Amniotic stem cell (primary cell): ENCODE results near the gene ZNF442.
"Not testable (repeated sequence)": the region's sequence is repeated elsewhere in the genome, so short reads cannot be mapped to it uniquely, and the experiment has no call there.

Experiments used
- DNase-seq: peaks from one replicate; lab custom pipeline; 2025; lab: John Stamatoyannopoulos, UW

The ZNF442 gene

GRCh38 chr19:12365236-12366162 lies at the start of gene ZNF442:
Gene ZNF442 (minus strand): TSS chr19:12365683. CDS start chr19:12363631, 2,052 bp downstream.
- DNase-seq = peak; percentile 94

GRCh38 chr19:12411893-12412292 lies 46.4 kb upstream of the ZNF442 start:
- DNase-seq = no peak

- DNase-seq = peak; percentile 90
These were observed 35.4 kb upstream of the ZNF442 start, which contains the start of gene ZNF799 for GRCh38 chr19:12400633-12401502. Gene ZNF799 (minus strand): TSS chr19:12401271. CDS start chr19:12401070, 201 bp downstream.

DNA sequence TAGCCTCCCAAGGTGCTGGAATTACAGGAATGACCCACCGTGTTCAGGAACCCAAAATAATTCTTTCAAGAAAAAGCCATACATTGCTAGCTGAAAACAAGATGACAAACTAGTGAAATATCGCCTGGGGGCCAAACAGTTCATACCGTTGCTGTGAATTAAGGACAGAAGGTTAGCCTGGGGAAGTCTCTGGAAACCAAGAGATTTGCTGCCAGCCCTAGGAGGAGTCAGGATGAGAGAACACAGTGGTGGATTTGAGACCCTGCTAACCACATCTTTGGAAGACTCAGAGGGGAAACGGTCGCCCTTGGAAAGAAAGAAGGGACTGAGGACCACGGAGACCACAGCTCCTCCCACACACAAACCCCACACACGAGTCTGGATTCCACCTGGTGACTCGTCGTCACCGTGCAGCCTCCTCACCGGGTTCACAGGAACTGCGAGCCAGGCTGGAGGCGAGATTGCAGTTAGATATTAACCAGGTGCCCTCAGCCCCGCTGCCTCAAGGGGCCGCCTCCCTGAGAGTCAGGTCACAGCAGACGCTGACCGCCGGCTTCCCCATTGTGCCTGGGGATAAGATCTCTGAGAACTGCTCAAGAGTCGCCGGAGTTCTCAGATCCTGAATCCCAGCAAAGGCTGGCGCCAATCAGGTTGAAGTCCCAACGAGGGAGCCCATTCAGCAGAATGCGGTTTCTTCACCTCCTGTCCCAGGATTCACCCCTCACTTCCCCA lies 34.6 kb upstream of the ZNF442 start:
- DNase-seq = not testable (repeated sequence)

DNA sequence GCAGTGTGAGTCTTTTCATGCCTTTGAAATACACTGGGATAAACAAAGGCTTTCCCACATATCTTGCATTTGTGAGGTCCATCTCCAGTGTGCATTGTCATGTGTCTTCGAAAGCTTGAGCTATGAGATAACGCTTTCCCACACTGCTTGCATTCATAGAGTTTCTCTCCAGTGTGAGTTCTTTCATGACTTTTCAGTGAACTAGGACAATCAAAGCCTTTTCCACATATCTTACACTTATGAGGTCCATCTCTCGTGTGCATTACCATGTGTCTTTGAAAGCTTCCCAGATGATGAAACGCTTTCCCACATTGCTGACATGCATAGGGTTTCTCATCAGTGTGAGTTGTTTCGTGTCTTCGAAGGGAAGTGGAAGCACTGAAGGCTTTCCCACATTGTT lies 25.7 kb upstream of the ZNF442 start:
- DNase-seq = not testable (repeated sequence)

- DNase-seq = not testable (repeated sequence)
These were observed 20.9 kb upstream of the ZNF442 start for GRCh38 chr19:12386365-12386764.

- no peak for DNase-seq
These were observed 14.9 kb upstream of the ZNF442 start for GRCh38 chr19:12380444-12380737.

- DNase-seq = no peak
These were observed 14.4 kb upstream of the ZNF442 start for GRCh38 chr19:12379732-12380443.

GRCh38 chr19:12374026-12374425 lies 8.5 kb upstream of the ZNF442 start:
- no peak for DNase-seq

DNA sequence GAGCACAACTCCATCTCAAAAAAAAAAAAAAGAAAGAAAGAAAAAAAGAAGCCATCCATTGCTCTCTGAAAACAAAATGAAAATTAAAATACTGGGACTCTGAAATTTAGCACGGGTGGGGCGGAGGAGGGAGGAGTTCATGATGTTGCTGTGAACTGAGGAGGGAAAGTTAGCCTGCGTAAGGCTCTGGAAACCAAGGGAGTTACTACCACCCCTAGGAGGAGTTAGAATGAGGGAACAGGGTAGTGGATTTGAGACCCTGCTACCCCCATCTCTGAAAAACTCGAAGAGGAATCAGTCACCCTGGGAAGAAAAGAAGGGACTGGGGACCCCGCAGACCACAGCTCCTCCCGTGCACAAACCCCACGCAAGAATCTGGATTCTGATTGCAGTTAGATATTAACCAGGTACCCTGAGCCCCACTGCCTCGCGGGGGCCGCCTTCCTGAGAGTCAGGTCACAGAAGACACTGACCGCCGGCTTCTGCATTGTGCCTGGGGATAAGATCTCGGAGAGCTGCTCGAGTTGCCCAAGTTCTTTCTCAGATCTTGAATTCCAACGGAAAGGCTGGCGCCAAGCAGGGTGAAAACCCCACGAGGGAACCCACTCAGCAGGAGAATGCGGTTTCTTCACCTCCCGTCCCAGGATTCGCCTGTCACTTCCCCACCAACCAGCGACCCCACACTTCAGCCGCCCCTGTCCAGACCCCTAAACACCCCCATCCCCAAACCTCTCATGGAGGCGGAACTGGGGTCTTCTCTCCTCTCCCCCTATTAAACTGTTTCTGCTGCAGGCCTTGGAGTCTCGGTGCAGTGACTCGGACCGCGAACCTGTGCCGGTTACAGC lies 870 bp downstream of the ZNF442 start:
- DNase-seq = peak; percentile 12

- not testable (repeated sequence) for DNase-seq
These were observed 3.2 kb downstream of the ZNF442 start for GRCh38 chr19:12362236-12362635.

- DNase-seq = no peak
These were observed 12.1 kb downstream of the ZNF442 start for GRCh38 chr19:12353375-12353774.

- no peak for DNase-seq
These were observed 14.6 kb downstream of the ZNF442 start for GRCh38 chr19:12350890-12351197.

- no peak for DNase-seq
These were observed 15.1 kb downstream of the ZNF442 start for GRCh38 chr19:12350185-12350889.

GRCh38 chr19:12346896-12347295 lies 18.6 kb downstream of the ZNF442 start:
- no peak for DNase-seq

DNA sequence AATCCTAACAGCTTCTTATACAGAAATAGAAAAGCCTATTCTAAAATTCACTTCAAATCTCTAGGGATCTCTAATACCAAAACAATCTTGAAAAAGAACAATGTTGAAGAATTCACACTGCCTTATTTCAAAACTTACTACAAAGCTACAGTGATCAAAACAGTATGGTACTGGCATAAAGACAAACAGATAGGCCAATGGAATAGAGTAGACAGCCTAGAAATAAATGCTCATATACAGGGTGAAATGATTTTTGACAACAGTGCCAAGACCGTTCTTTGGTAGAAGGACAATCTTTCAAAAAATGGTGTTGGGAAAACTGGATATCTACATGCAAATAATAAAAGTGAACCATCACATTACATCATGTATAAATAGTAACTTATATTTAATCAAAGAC lies 20.3 kb downstream of the ZNF442 start:
- no peak for DNase-seq

DNA sequence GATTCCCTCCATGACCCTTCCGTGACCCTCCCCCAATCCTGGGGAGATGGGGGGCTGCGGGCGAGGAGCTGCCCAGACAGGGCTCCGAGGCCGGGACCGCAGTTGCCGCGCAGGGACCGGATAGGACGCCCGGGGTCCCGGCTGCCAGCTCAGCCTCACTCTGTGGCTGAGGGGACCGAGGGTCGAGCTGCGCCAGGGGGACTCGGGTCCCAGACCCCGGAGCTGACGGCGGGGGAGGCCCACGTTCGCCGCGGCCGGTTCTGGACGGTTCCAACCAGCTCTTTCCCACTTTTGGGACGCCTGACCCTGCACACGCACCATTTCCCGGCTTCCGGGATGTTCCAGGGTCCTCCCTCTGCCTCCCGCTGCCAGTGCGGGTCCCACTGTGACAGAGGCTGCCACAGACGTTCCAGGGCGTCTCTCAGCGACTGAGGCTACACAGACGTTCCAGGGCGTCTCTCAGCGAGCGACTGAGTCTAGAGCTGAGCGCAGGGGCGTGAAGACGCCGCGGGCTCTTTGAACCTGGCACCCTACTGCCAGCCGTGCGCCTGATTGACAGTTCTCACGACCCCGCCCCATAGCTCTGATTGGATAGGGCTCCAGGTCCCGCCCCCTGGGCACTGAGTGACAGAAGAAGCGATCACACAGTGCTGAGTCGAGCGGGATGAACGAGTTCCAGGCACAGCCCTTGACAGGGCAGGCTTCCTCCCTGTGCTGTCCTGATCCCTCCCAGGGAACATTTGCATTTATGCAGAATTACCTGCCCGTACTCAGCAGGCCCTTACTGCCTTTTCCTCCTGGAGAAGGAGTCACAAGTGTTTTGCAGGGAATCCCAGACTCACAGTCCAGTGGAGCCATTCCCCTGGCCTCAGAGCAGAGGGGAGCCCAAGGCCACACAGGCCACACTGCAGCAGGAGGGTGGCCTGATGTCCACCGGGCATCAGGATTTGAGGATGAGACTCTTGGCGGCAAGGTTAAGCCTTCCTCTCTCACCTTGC lies 32.0 kb downstream of the ZNF442 start, which contains the start of gene ZNF563:
Gene ZNF563, minus strand, starts transcription at position 472 of the 998 bp plus-strand sequence. Its CDS starts 151 bp downstream, at position 321.
- peak; percentile 86 for DNase-seq

DNA sequence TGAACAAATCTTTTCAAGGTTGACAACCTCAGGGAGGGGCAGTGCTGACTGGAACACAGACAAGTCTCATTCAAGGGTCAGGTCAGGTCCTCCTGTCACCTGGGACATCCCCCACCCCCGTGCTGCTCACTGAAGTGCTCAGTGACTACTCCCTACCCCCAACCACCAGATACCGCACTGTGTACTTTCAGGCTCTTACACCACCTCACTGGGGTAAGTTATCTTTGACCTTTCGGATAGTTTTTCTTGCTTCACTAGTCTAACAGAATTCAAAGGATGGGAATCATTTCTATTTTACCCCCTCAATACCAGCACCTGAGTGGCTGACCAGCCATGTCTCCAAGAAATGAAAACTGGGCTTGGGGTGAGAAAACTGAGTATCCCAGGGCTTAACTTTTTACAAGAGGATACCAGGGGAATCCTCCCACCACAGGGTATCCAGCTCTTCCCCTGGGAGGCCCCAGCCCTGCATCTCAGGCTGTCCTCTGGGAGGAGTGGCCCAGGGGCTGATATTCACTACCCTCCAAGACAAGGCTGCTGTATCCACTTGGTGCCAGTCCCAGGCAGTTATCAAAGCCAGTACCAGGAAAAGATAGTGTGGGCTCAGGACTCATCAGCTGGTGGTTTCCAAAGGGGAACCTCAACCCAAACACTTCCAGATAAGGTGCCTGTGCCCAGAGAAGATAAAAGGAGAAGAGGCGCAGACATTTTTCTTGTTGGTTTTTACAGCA lies 34.1 kb downstream of the ZNF442 start:
- no peak for DNase-seq
